Measurements from ENCODE around the gene SORCS2.

SORCS2 gene

DNA sequence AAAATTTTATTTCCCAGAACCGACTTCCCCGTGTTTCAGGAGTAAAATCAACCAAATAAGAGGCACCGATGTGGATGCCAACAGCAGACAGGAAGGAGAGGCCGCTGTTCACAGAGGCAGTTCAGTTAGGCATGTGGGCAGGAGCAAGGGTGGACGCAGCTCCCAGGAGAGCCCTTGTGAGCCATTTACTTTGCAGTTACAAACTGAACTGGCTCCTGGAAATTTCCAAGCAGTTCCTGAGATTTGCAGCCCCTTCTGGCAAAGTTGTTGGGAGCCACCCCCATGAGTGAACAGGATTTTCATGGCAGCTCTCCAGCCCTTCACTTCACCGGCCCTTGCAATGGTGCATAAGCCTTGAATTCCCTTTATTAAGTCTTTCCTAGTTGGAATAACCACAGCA is 558.2 kb downstream of the SORCS2 start:
- DNase-seq (ENCODE audit: low read depth) = no peak

DNA sequence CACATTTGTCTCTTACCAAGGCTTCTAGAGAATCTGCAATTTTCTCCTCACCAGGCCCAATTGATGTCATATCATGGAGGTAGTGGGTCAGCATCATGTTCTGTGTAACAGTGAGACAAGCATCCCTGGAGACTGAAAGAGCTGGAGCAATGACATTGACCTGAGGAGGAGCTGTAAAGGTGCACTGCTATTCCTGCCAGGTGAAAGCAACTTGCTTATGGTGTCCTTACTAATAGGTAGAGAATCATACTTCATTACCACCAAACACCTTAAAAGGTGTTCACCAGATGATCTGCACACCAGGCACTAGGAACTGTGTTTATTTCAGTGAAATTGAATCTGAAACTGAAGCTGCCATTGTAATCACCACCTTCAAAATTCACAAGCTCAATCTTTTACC is 558.6 kb downstream of the SORCS2 start:
- DNase-seq (ENCODE audit: low read depth) = no peak

DNA sequence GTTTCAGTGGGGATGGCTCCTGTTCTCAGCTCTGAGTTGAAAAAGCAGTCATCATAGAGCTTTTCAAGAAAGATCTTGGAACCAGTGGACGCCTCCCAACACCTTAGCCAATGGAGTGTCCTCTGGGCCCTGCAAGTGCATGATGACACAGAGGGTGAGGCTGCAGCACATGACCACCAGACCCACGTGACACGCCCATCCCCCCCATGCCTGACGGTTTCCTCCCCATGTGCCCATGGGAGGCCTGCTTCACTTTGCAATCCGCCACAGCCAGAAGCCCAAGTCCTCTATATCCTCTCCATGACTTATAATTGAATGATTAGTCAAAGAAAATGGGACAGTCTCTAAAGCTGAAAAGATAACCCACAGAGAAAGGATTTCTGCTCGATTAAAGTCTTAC is 560.3 kb downstream of the SORCS2 start:
- no peak for DNase-seq (ENCODE audit: low read depth)

DNA sequence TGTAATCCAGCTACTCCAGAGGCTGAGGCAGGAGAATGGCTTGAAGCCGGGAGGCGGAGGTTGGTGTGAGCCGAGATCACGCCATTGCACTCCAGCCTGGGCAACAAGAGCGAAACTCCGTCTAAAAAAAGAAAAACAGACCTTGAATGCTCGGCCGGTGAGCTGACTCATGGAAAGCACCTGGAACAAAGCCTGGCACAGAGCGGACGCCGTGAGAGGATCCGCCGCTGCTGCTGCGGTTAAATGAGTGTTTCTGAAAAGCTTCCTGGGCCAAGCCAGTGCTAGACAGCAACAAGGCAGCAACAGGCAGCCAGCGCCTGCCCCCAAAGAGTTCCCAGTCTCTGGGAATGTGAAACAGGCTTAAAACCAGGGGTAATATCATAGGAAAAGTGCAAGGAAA is 560.9 kb downstream of the SORCS2 start:
- no peak for DNase-seq (ENCODE audit: low read depth)

DNA sequence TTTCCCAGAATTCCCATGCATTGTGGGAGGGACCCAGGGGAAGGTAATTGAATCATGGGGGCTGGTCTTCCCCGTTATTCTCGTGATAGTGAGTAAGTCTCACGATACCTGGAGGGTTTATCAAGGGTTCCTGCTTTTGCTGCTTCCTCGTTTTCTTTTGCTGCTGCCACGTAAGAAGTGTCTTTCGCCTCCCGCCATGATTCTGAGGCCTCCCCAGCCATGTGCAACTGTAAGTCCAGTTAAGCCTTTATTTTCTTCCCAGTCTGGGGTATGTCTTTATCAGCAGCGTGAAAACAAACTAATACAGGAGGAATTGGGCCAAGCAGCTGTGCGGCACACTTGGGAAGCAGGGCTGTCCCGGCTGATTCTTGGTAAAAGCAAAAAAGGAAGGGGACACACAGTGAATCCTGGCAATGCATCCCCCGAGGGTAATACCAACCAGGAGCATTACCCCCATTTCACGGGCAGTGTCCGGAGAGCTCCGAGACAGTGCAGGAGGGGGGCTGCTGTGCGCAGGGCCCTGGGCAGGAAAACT is 561.7 kb downstream of the SORCS2 start:
- DNase-seq (ENCODE audit: low read depth) = no peak

DNA sequence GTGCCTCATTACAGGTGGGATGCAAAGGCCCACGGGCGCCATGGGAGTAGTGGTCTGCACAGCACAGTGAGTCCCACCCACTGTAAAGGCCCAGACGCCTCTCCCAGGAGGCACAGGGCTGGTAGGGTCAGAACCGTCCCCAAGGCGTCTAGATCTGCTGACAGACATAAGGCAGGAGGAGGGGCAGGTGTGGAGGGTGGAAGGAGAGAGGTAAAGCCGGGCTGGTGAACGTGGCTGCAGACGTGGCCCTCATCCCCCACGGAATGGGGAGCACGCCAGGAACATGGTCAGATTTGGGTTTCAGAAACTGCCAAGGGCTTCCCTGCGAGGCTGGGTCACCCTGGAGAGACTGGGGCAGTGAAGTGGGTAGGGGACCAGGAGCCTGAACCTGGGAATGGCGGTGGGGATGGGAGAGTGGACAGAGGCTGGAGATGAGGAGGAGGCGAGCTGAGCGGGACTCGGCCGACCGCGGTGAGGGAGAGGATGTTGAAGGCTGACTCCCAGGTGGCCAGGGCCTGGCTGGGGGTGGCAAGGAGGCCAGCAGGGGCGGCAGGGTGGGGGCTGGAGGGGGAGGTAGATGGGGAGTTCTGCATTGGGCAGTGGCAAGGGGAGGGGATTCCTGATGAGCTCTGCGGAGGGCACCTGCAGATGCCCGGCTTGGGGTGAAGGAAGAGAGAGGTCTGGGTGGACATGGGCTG is 562.4 kb downstream of the SORCS2 start:
- no peak for DNase-seq (ENCODE audit: low read depth)

DNA sequence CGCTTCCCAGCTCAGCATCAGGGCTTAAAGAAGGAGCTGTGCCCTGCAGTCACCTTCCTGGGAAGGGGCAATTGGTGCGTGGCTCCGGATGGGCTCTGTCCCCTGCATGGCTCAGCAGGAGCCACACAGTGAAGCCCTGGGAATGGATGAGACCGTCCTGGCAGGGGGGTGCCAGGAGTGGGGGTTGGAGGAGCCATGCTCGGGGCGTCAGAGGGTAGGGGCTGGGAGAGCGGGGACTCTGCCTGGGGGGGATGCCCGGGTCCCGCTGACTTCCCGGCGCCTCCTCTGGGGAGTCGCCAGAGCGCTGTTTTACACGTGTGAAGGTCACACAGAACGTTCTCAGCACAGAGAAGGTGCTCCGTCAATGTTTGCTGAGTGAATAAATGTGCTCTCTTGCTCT is 563.2 kb downstream of the SORCS2 start:
- DNase-seq (ENCODE audit: low read depth) = no peak

DNA sequence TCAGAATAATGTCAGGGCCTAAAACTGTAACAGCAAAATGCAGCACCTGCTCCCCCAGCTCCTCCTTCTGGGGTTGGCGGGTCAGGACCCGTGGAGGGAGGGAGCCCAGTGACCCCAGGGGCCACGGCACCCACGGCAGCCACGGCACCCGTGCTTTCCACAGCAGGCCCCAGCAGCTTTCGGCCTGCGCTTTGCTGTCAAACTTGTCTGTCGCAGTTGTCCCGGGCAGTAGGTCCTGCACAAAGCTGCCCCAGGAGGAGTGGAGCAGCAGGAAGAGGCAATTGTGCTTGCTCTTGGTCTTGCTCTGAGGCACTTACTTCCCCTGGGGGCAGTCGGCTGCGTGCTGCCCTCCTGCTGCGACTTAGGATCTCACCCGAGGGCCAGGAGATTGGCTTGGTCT is 563.7 kb downstream of the SORCS2 start:
- DNase-seq (ENCODE audit: low read depth) = no peak

DNA sequence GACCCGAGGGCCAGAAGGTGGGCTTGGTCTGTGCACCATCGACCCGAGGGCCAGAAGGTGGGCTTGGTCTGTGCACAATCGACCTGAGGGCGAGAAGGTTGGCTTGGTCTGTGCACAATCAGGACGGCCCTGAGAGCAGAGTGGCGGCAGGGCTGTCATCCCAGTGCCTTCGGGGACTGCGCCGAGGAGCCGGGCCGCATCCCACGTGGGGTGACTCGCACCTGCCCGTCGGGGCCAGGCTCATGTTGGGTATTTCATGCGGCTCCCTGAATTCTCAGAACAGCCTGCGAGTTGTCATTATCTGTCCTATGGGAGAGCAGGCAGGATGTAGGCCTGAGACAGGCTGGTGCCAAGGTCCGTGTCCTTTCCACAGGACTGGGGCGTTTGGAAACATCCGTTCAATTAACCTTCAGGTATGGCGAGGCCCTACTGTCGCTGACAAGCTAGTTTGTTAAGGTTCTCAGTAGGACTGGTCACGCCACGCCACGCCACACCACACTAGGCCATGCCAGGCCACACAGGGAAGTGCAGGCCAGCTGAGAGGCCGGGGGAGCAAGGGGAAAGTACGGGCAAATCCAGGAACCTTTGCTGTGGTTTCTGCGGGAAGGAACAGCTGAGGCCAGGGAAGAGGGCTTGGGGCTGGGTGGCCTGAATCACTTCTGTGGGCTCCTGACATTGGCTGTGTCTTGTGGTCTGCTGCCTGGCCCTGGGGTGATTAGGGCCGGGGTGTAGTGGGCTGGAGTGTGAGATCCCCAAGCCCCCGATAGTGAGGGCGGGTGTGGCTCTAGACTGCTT is 564.4 kb downstream of the SORCS2 start:
- DNase-seq (ENCODE audit: low read depth) = no peak

DNA sequence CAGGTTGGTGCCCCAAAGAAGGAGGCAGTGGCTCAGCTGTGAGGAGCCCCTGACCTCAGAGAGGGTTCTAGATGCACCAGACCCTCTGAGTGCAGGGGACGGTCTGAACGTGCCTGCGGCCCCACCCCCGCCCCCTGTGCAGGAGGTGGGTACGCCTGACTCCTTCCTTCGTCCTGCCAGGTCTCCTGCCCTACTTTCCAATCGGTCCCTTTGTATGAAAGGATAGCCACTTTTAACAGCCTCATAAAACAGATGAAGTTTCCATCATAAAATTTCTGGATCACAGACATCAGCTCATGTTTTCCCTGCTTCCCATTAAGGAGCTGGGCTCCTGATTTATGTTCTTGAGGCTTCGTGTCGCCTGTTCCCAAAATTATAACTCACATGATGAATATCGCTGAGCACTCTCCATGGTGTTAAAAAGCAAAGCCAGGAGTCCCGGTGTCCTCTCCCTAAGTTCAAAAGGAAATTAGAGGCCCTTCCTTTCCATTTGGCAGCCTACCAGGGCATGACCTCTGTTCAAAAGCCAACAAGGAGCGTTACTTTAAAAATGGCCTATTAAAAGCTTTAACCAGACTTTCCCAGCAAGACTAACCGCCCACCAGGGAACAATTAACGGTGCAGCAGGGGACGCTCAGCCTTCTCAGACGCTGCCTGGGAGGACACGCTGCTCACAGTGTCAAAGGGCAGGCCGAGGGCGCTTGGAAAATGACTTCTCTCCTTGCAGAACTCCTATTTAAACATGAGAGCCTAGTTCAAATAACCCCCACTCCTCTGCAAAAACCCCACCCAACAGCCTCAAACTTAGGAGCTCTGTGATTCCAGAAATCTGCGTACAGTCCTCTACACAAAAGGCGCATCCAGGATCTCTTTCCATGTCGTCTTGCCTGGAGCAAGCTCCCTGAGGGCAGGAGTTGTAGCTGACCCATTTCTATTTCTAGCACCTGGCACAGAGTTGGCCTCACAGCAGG is 565.4 kb downstream of the SORCS2 start:
- DNase-seq (ENCODE audit: low read depth) = no peak

DNA sequence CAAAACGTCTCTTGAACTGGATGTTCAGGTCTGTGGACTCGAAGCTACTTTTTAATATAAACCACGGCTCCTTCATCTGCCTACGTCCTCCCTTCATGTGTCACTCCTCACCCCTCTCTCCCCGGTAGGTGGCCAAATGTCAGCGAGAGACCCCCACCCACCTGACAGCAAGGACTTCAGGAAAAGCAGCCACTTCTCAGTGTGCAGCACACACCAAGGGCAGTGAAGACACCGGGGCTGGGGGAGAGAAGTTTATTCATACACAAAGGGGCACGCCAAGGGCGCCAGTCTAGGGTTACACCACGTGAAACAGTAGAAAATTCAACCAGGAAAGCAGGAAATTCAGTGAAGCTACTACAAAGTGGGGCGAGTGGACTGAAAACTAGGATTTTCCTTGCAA is 566.1 kb downstream of the SORCS2 start:
- DNase-seq (ENCODE audit: low read depth) = no peak

DNA sequence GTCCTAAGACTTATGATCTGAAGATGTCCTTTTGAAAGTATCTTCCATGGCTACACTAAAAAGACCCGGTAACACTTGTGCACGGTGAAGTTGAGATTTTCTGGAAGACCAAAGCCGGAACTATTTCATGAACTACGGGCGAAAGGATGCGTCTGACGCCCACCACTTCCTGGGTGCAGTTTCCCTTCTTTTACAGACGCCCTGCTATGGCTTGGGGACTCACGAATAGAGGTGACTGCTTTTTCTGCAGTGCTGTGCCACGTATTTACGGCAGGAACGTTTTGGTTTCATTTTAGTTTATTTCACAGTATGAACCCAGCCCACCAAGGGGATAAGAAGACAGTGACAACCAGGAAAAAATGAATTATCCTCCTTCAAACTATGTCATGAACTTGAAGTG is 566.9 kb downstream of the SORCS2 start:
- DNase-seq (ENCODE audit: low read depth) = no peak

DNA sequence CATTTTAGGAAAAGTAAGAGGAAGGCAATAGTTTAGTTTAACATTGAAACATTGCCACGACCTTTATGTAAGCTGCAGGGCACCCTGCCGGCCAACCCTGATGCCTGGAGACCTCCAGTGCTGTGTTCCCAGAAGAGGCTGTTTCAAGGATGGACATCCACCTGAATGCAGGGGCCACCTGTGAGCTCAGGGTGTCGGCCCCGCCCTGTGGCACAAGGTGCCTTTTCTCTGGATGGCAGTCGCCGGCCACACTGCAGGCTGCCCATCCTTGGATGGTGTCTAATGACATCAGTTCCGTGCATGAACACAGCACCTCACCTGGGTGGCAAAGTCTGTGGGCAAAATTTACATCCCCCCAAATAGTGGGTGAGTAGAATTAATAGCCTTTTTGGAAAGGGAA is 567.3 kb downstream of the SORCS2 start:
- DNase-seq (ENCODE audit: low read depth) = no peak

DNA sequence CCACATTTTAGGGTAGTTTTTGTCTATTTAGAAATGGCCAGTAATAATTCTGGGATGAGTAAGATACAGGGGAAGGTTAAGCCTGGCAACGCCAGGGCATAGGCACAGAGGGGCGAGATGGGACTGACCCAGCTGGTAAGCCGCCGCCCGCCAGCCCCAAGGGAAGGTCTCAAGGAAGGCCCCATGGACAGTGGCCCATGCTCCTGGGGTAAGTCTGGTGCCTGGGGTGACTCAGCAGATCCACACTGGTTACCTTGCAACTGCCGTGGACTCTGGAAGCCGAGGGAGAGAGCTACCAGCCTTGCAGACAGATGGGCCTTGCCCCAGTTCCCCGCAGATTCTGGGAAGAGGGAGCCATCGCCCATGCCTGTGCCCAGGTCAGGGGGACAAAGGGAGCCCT is 567.9 kb downstream of the SORCS2 start:
- DNase-seq (ENCODE audit: low read depth) = no peak

DNA sequence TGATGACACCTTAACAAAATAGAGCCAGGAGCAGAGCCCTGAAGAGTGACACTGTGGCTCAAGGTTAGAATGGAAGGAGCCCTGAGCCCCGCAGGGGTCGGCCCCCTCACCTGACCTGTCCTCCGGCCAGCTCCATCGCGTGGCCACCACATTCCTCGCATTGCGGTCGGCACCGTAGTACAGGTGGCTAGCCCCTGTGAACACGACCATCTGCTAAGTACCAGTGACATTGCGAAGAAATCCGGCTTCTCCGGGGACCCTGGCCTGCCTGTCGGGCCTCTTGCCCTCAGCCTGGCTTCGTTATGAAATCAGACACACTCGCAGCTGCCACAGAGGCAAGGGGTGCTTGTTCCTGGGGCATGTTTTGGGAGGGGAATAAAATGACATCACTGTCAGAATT is 568.4 kb downstream of the SORCS2 start:
- no peak for DNase-seq (ENCODE audit: low read depth)

DNA sequence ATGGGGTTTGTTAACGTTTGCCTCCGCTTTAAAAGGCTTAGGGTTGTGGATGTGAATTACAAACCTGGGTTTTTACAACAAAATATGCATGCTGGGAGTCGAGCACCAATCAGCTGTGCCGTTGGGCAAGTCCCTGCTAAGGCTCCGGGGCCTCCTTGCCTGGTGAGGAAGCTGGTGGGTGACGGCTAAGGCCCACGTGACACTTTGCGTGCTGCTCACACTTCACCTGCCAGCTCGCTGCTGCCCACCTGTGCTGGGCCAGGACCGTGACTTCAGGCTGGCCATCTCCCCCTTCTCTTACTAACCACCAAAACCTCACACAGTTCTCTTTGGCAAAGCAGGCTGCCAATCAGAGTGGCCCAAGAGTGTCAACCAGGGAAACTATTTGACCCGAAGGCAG is 569.0 kb downstream of the SORCS2 start:
- no peak for DNase-seq (ENCODE audit: low read depth)

DNA sequence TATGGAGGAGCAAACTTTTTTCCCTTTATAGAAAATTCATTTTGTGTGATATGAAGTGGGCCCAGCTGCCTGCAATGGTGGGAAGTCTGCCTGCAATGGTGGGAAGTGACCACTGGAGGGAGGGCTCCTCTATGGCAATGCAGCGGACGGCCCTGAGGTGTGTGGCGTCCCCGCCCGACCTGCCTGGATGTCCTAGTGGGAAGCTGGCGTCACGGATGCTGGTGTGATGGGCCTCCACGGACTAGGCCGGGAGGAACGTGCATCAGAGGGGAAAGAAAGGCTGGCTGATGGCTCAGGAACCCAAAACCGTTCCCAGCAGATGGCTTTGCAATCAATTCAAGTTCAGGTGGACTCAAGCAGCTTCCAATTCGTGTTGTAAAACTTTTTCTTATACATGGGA is 569.4 kb downstream of the SORCS2 start:
- peak; percentile 14 for DNase-seq (ENCODE audit: low read depth)

DNA sequence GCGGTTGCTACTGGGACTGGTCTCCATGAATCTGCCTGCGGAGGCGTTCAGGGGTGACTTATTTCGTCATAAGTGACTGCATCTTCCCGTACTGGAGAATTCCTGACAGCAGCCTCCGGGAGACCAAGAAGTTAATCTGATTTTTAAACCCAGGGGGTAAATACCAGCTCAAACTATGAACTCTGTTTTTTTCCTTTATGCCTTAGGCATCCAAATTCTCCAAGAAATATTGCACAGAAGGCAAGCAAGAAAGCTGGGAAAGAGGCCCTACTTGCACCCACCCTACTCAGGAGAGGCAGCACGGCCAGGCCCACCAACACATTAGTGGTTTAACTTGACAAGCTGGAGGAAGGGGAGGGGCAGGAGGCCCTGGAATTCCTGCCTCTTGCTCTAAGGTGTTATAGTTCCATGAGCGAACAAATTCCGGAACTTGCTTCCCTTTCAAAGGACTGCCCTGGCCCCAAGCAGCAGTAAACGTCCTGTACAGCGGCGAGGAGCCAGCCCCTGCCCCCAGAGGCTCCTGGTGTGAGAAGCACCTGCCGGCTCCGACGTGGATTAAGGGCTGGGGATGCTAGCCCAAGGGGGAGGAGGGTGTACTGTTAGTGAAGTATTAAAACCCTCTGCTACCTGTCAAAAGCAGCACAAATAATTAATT is 570.2 kb downstream of the SORCS2 start:
- DNase-seq (ENCODE audit: low read depth) = no peak

DNA sequence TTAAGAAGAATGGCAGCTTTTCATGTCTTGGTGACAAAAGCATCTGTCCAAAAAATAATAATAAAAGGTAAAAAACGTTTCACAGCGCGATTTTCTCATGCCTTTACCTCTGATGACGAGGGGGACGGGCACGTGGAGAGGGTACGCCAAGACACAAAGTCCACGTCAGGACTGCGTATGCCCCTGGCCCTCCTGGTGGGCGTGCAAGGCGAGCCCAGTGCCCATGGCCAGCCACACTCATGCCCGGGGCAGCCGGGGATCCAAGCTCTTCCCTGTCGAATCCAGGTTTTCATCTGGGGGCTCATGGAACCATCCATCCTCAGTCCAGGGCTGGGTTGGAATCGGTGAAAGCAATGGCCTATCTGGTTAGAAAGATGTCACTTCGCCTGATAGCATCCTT is 570.8 kb downstream of the SORCS2 start:
- DNase-seq (ENCODE audit: low read depth) = no peak

DNA sequence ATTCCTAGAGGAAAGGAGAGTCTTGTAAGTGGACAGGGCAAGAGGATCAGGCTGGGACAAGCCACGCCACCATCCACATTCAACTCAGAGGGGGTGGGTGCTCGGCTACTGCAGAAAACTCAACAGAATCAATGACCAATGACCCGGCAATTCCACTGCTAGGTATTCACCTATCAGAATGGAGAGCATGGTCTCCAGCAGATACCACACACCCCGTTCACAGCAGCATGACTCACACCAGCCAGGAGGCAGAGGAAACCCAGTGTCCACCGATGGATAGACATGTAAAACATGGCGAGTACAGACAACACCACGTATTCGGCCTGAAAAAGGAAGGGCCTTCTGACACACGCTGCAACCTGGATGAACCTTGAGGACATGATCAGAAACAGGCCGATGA is 571.5 kb downstream of the SORCS2 start:
- DNase-seq (ENCODE audit: low read depth) = no peak

DNA sequence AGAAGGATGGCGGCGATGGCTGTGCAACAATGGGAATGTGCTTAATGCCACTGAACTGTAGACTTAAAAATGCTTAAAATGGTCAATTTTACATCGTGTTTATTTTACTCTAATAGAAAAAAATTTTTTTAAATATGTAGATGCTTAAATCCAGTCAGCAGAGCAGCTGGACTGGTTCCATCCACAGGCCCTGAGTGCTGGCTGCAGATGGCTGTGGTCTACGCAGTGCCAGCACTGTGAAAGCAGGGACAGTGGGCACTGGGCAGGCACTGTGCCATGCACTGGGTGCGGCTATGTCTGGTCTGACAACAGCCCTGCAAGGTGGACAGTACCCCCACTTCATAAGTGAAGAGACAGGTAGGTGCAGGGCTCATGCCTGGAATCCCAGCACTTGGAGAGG is 572.1 kb downstream of the SORCS2 start:
- DNase-seq (ENCODE audit: low read depth) = no peak

DNA sequence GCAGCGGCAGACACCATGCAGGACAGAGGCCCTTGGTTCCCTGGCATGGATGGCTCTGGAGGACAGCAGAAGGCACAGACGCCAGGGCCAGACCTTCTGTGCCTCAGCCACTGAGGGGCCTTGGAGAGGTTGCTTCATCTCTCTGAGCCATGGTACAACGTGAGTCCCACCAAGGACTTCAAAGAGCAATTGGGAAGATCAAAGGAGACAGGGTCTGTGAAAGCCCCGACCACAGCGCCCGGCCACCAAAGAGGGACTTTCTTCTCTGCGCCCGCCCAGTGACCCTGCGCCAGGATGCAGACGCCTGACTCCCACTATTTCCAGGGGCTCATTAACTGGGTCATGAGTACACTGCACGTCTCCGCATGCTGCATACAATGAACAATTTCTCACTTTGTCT is 573.3 kb downstream of the SORCS2 start:
- DNase-seq (ENCODE audit: low read depth) = no peak

All from stimulated activated CD8-positive, alpha-beta memory T cell treated with anti-CD3 and anti-CD28 coated beads, Interleukin-15, amount 100 ng/mL, for 24 hours (primary cell).